ENCODE data around the gene CNMD. TPM values are rescaled to one million over a fixed set of nuclear protein-coding genes. Genes with fewer than 3 reads are reported as not detected.

The CNMD gene
- polyA plus RNA-seq, 1 donor from 2014 or later, result not detected

DNA sequence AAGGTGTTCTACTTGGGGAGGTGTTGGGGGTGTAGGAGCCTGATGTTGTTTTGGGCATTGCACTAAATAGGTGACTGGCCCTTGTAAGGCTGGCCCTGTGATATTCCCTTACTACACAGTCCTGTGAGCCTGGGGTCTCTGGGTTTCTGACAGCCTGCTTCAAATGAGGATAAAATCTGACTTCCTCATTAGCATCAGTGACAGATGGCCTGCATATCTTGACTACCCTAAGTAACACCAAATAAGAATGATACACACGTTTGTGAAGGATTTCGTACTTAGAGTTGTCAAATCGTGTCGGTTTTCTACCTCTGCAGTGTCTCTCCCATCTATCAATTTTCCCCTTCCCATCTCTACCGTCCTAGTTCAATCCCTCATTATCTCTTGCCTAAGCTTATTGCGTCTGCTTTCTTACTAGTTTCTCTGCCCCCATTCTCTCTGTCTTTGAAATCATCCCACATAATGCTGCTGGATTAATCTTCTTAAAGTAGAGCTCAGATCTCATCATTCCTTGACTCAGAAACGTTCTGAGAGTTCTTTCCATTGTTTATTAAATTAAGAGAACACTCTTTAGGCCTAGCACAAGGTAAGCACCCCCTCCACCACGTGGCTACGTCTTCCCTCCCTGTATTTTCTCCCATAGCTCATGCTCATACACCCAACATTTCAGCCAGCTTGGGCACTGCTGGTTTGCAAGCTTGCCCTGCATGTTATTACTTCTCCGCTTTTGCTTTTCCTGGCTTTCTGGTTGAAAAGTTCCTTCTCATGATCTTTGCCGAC lies 26.2 kb upstream of the CNMD start:
- H3K4me3 Mint-ChIP-seq, result no peak overlapping the region
- H3K36me3 Mint-ChIP-seq, result no peaks in the 10 kb centered on the region
- peaks cover 0 to 2% (median under 1%) of the 10 kb centered on the region in 3 donors for H3K9me3 Mint-ChIP-seq
- H3K27ac Mint-ChIP-seq, result no peak overlapping the region
- H3K27me3 Mint-ChIP-seq, result no peaks in the 10 kb centered on the region
- H3K4me1 Mint-ChIP-seq, result no peaks in the 10 kb centered on the region

DNA sequence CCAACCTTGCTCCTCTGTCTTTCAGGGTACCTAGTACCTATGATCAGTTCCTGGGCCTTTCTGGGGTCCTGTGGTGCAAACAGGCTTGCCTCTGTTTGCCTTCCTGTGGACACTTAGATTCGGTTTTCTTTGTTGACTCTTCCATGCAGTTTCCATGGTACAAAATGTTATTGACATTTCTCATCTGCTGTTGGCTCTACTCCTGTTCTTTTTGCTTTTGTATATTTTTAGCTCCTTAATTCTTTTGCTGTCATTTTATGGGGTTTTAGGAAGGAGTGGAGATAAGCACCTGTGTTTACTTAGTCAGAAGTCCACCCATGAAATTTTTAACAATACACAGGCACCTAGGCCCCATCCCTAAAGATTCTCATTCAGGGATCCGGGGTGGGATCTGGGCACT lies 20.5 kb upstream of the CNMD start:
- H3K36me3 Mint-ChIP-seq, result no peaks in the 10 kb centered on the region

DNA sequence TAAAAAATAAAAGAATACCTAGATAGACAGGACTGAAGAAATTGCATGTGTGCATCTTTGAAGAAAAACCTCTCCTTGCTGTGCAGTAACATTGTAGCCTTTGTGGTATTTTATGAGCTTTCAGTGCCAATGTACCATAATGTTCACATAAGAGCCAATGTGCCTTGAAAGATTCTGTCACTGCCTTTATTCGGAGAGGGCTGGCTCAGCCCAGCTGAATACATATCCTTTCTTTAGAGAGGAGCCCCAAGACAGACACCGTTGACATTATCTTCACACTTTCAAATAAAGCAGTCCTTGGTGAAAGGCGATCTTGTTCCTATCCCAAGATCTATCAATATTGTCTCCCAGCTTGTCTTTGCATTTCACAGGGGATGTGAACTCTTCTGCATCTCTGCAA lies 18.5 kb upstream of the CNMD start:
- H3K9me3 Mint-ChIP-seq, result no peaks in the 10 kb centered on the region
- H3K4me3 Mint-ChIP-seq, result no peak overlapping the region
- H3K27me3 Mint-ChIP-seq, result peaks cover 2% of the 10 kb centered on the region
- no peak overlapping the region for H3K27ac Mint-ChIP-seq
- H3K4me1 Mint-ChIP-seq, result no peaks in the 10 kb centered on the region
- H3K36me3 Mint-ChIP-seq, result no peaks in the 10 kb centered on the region

More for the DNA sequence above, 20.5 kb upstream of the CNMD start:
- Mint-ChIP-seq H3K9me3 (peaks cover 0 to 2% (median 0%) of the 10 kb centered on the region in 3 donors), H3K4me3 (no peak overlapping the region), H3K27ac (no peak overlapping the region), H3K4me1 (no peaks in the 10 kb centered on the region), H3K27me3 (no peaks in the 10 kb centered on the region)

DNA sequence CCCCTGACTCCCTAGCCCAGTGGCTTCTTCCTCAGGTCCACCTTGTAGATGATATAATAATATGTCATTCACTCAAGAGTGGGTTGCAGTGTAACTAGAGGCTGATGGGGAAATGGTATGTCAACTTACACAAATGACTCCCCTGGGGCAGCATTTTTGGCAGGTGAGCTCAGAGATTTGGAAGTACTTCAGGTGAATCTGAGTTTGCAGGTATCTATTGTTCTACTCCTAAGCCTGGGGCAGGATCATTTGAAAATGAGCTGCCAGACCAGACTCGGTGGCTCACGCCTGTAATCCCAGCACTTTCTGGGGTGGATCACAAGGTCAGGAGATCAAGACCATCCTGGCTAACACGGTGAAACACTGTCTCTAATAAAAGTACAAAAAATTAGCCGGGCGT lies 11.6 kb upstream of the CNMD start:
- peaks cover 6% of the 10 kb centered on the region for H3K27me3 Mint-ChIP-seq
- H3K4me1 Mint-ChIP-seq, result no peaks in the 10 kb centered on the region
- peaks cover 0 to 1% (median 0%) of the 10 kb centered on the region in 3 donors for H3K9me3 Mint-ChIP-seq
- no peaks in the 10 kb centered on the region for H3K36me3 Mint-ChIP-seq
- H3K27ac Mint-ChIP-seq, result no peak overlapping the region
- H3K4me3 Mint-ChIP-seq, result no peak overlapping the region

DNA sequence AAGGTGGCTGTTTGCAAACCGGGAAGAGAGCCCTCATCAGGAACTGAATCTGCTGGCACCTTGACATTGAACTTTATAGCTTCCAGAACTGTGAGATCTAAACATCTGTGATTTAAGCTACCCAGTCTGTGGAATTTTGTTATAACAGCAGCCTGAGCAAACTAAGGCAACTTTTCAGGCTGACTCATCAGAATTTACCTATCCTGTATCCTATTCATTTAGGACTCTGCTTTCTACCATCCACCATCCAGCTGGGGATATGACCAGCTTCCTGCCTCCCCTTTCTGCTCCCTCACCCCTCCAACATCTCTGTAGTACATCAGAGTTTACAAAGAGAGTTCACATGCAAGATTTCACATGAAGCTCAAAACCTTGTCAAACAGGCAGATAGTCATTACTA lies 11.1 kb upstream of the CNMD start:
- Mint-ChIP-seq H3K27ac (no peak overlapping the region), H3K27me3 (peaks cover 7% of the 10 kb centered on the region), H3K9me3 (peaks cover 0 to 1% (median 0%) of the 10 kb centered on the region in 3 donors), H3K36me3 (no peaks in the 10 kb centered on the region), H3K4me3 (no peak overlapping the region), H3K4me1 (no peaks in the 10 kb centered on the region)

DNA sequence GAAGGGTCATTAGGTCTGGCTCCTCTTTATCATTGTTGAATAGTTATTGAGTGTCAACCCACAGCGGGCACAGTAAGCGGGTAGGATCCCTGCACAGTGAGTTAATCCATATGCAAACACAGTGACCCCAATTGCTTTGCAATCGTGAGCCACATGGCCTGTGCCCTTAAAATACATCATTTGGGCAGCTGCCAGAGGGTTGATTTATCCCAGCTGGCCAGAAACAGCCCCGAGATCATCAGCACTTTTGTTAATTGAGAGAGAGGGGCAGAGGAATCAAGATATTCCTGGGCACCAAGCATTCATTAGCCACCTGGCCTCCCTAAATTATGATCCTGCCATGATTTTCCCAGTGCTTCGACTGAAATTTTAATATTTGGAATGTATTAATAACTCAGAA lies 9.8 kb upstream of the CNMD start:
- Mint-ChIP-seq H3K36me3 (no peaks in the 10 kb centered on the region), H3K4me1 (no peaks in the 10 kb centered on the region), H3K27ac (no peak overlapping the region), H3K27me3 (peaks cover 8% of the 10 kb centered on the region), H3K4me3 (no peak overlapping the region), H3K9me3 (peaks cover 0 to 1% (median 0%) of the 10 kb centered on the region in 3 donors)

DNA sequence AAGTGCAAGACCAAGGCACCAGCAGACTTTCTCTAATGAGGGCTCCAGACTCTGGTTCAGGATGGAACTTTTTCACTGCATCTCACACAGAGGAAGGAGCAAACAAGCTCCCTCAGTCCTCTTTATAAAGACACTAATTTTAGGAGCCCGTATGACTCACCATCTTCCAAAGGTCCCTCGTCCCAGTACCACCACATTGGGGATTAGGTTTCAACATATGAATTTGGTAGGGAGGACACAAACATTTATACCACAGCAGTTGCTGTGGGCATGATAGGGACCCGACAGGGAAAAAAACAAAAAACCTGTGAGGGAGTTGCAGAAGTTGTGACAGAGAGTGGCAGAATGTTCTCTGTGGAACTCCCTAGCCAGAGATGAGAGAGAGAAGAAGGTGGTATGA lies 6.5 kb upstream of the CNMD start:
- H3K36me3 Mint-ChIP-seq, result no peaks in the 10 kb centered on the region
- H3K4me1 Mint-ChIP-seq, result no peaks in the 10 kb centered on the region
- H3K4me3 Mint-ChIP-seq, result no peak overlapping the region
- no peak overlapping the region for H3K27ac Mint-ChIP-seq
- peaks cover 0 to 9% (median 1%) of the 10 kb centered on the region in 3 donors for H3K9me3 Mint-ChIP-seq
- H3K27me3 Mint-ChIP-seq, result peaks cover 23% of the 10 kb centered on the region

DNA sequence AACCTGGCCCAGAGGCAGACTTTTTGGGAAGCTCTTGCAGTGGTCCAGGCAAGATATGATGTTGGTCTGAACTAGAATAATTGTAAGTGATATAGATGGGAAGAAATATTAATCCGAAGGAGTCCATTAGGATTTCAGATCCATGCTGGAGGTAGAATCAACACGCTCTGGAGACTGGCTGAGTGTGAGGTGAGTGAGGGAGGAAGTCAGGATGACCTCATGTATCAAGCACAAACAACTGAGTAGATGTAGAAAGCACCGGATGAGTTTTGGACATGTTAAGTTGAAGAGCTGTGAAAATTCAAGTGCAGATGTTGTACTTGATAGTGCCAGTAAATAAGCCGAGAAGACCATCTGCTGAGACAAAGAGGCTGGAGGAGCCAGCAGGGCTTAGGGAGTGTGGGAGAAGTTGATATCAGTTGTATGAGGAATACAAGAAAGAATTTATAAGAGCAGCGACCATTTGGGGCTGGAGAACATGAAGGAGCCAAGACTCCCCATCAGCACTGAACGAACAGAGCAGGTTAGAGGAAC lies 5.3 kb upstream of the CNMD start:
- peaks cover 26% of the 10 kb centered on the region for H3K27me3 Mint-ChIP-seq
- H3K9me3 Mint-ChIP-seq, result peaks cover 0 to 9% (median 1%) of the 10 kb centered on the region in 3 donors
- H3K4me3 Mint-ChIP-seq, result no peak overlapping the region
- no peak overlapping the region for H3K27ac Mint-ChIP-seq
- H3K4me1 Mint-ChIP-seq, result no peaks in the 10 kb centered on the region
- H3K36me3 Mint-ChIP-seq, result peaks cover under 1% of the 10 kb centered on the region

DNA sequence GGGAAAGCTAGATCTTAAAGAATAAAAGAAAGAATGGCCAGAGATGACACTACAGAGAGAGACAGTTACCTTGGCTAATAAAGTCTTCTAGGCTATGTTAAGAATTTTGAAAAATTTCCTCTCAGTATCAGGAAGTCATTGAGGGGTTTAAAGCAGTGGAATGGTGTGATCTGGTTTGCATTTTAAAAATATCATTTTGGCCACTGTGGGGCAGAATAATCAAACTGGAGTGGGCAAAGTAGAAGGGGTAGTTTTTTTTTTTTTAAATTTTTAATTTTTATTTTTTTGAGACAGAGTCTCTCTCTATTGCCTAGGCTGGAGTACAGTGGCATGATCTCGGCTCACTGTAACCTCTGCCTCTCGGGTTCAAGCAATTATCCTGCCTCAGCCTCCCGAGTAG lies 4.4 kb upstream of the CNMD start:
- Mint-ChIP-seq H3K36me3 (peaks cover 2% of the 10 kb centered on the region), H3K9me3 (peaks cover 0 to 9% (median 1%) of the 10 kb centered on the region in 3 donors), H3K27me3 (peaks cover 33% of the 10 kb centered on the region), H3K4me3 (no peak overlapping the region), H3K4me1 (peaks cover 0 to 2% (median 0%) of the 10 kb centered on the region in 3 donors), H3K27ac (no peak overlapping the region)

DNA sequence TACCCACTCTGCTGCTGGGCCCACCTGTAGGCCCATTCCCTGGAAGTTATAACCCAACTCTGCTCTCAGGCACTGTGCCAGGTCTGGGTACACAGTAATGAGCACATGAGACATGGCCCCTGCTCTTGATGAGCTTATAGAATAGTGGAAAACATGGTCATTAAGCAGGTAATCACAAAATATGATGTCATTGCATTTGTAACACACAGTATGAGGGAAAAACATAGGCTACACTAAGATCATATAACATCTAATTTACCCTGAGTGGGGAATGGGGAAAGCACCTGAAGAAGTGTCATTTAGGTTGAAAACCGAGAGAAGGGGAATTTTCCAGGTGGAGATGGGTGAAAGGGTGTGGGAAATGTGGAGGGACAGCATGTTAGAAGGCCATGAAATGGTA lies 3.9 kb upstream of the CNMD start:
- H3K36me3 Mint-ChIP-seq, result peaks cover 2% of the 10 kb centered on the region
- peaks cover 0 to 3% (median 0%) of the 10 kb centered on the region in 3 donors for H3K4me1 Mint-ChIP-seq
- H3K9me3 Mint-ChIP-seq, result peaks cover 0 to 9% (median 0%) of the 10 kb centered on the region in 3 donors
- H3K4me3 Mint-ChIP-seq, result no peak overlapping the region
- no peak overlapping the region for H3K27ac Mint-ChIP-seq
- H3K27me3 Mint-ChIP-seq, result peaks cover 34% of the 10 kb centered on the region

DNA sequence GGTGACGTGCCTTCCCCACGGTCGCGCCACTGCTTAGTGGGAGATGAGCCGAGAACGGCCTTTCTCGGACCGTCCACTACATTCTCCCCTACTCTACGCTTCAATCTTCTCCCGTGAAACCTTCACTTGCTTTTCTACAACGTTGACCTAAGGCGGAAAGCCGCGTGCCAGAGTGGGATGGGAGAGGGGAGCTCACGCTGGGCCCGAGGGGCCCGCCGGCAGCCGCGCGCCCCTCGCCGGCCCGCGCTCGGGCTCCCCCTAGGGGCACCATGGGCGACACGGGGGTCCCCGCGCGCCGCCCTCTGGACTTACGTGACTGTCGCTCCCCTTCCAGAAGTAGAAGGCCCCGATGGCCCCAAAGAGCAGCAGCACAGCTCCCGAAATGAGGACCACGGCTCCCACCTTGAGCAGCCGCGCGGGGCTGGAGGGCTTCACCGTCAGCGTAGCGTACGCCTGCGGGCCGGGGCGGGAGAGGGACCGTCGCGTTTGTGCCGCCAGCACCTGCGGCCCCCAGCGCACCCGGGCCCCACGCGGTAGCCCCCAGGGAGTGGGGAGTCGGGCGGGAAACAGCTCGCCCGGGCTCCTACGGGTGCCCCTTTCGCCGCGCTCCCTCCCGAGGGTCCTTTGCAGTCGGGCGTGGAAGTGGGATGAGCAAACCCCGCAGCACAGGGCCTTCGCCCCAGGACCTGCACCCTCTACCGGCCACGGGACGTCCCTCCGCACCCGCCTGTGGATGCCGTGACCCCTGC lies 727 bp downstream of the CNMD start:
- peaks cover 39% of the 10 kb centered on the region for H3K27me3 Mint-ChIP-seq
- peak overlapping the region in 3 of 4 donors; percentile 33 to 42 (median 34) for H3K4me3 Mint-ChIP-seq
- no peak overlapping the region for H3K27ac Mint-ChIP-seq
- peaks cover 0 to 9% (median 3%) of the 10 kb centered on the region in 3 donors for H3K4me1 Mint-ChIP-seq
- H3K36me3 Mint-ChIP-seq, result peaks cover 5% of the 10 kb centered on the region
- H3K9me3 Mint-ChIP-seq, result peaks cover 0 to 9% (median 0%) of the 10 kb centered on the region in 3 donors

DNA sequence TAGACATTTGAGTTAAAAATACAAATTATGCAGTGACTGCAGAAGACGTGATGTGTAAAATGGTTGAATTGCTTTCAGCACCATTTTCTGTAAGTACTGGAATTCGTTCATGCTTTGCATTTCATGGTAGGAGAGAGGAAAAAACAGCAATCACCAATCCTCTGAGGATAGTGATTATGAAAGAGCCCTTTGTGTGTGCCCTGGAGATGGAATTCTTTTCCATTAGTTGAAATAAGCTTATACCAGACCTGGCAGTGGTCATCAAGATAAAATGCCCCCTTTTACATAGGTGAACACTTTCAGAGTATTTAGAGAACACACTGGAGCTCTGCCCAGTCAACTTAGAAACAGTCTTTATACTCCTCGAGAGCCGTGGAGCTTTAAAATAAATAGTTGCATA lies 1.7 kb downstream of the CNMD start:
- H3K27ac Mint-ChIP-seq, result no peak overlapping the region
- H3K9me3 Mint-ChIP-seq, result peaks cover 0 to 5% (median 0%) of the 10 kb centered on the region in 3 donors
- peaks cover 34% of the 10 kb centered on the region for H3K27me3 Mint-ChIP-seq

DNA sequence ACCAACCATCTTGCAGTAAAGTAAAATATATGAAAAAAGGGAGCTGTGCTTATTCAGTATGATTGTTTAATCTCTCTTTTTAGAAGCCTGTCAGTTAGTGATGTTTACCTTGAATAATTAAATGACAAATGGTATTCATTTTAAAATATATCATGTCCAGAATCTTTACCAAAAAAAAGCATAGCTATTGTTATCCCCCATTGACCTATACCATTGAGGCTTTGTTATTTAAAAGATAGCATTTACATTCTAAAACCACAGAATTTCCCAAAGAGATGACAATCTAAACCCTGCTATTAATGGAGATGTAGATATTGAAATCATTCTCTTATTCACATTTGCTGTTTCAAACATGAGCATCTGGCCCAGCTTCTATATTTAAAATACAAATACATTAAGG lies 2.2 kb downstream of the CNMD start:
- Mint-ChIP-seq H3K9me3 (peaks cover 0 to under 1% (median 0%) of the 10 kb centered on the region in 3 donors), H3K27me3 (peaks cover 29% of the 10 kb centered on the region), H3K4me3 (no peak overlapping the region), H3K27ac (no peak overlapping the region), H3K36me3 (peaks cover 5% of the 10 kb centered on the region), H3K4me1 (peaks cover 0 to 9% (median 3%) of the 10 kb centered on the region in 3 donors)

More for the DNA sequence above, 1.7 kb downstream of the CNMD start:
- Mint-ChIP-seq H3K4me1 (peaks cover 0 to 9% (median 3%) of the 10 kb centered on the region in 3 donors), H3K36me3 (peaks cover 5% of the 10 kb centered on the region), H3K4me3 (peak overlapping the region in 1 of 4 donors; percentile 33)

DNA sequence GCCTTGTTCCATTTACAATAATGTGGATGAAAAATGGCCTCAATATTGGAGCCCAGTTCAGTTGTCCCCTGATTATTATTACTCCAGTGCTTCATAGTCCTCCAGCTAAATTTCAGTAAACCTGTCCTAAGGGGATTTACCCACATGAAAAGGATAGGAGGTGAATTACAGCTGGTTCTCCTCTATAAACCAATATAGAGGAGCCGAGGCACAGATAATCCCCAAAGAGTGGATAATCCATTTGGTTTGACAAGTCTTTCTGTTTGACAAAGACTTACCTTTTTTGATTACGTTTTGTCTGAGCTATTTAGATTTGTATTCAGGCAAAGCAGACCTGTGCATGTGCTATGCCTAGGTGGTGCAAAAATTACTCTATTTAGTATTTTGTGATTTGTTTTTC lies 2.7 kb downstream of the CNMD start:
- peaks cover 5% of the 10 kb centered on the region for H3K36me3 Mint-ChIP-seq
- peaks cover 24% of the 10 kb centered on the region for H3K27me3 Mint-ChIP-seq
- no peak overlapping the region for H3K27ac Mint-ChIP-seq
- no peaks in the 10 kb centered on the region for H3K9me3 Mint-ChIP-seq
- peaks cover 0 to 9% (median 3%) of the 10 kb centered on the region in 3 donors for H3K4me1 Mint-ChIP-seq
- H3K4me3 Mint-ChIP-seq, result no peak overlapping the region

DNA sequence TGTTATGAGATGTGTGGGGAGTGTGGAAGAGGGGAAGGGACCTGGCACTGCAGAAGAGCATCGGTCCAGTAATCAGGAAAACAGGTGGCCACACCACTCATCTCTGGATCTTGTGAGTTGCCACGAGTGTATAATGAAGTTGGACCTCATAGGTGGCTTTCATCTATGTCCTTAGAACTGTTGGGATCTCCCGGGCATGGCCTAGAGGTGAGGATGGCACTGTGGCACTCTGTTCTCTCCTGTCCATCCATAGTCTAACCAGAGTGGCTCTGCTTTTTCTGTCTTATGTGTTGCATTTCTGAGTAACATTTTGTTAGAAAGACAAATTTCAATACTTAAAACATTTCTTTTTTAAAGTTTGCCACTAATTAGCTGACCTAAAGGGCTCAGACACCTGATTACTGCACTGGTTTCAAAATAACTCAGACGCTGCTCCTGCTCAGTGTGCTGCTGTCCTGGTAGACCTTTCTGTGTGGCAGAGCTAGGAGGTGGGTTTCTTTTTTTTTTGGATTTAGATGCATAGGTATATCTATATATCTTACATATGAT lies 5.5 kb downstream of the CNMD start:
- H3K36me3 Mint-ChIP-seq, result peaks cover 3% of the 10 kb centered on the region
- H3K4me3 Mint-ChIP-seq, result no peak overlapping the region
- H3K27ac Mint-ChIP-seq, result no peak overlapping the region
- peaks cover 11% of the 10 kb centered on the region for H3K27me3 Mint-ChIP-seq
- no peaks in the 10 kb centered on the region for H3K9me3 Mint-ChIP-seq
- H3K4me1 Mint-ChIP-seq, result peaks cover 0 to 9% (median 1%) of the 10 kb centered on the region in 3 donors
